GM18505 (cell line): ENCODE data around the gene WDR33.

Experiments
- ATAC-seq: cut with Tn5 transposase; IDR thresholded peaks from one replicate; pipeline ENCODE4 v1.9.1; 2021; ENCODE audit not compliant: unreplicated experiment
- POLR2A ChIP-seq: IDR thresholded peaks from 4 replicates; pipeline ENCODE4 v1.6.1; 2011; ENCODE audit warnings: borderline replicate concordance; ENCODE audit not compliant: insufficient read depth, insufficient read length; ENCODE audit errors: extremely low read depth

The WDR33 gene

GRCh38 chr2:127700527-127701192 lies 110.3 kb downstream of the WDR33 start:
- peak; percentile 60 for ATAC-seq
- TF ChIP-seq POLR2A = no peak

- no peak for ATAC-seq
- no peak for TF ChIP-seq POLR2A
Measured at GRCh38 chr2:127698553-127699355, 112.2 kb downstream of the WDR33 start.

GRCh38 chr2:127697482-127698180 lies 113.3 kb downstream of the WDR33 start:
- no peak for ATAC-seq
- no peak for TF ChIP-seq POLR2A

DNA sequence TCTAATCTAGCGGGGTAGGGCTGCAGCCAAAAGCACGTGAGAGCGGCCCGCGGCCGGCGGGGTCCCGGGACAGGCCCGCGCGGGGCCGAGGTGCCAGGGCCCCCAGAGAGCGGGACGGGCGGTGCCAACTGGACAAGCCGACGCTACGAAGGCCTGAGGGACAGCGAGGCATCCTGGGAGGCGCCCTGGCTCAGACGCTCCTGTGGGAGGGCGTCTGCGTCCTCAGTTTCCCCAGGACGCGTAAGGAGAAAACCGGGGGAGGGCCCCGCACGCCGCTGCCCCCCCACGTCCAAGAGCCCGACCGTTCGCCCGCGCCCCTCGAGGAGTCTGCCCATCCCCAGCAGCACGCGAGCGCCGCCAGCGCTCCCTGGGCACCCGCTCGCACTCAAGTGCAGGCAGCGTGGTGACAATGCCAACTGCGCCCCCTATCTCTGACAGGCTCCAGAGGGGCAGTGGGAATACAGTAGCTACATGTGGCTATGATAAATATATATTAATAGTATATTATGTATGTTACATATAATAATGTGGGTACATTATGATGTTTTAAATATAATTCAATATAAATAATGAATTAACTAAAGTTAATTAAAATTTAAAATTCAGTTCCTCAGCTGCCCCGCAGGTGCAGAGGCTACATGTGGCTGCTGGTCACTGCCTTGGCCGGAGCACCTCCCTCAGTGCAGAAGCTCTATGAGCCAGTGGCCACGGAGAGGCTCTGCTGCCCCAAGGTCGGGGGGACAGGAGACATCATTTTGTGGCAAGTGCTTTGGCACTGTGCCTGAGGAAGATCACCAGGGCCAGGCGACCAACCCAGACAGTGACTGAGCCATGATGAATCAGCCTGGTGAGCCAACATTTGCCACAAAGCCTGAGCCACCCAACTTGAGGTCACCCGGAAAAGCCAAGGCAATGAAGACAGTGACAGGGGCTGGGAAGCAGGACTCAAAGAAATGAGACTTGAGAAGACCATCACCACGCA lies 115.2 kb downstream of the WDR33 start:
- TF ChIP-seq POLR2A = no peak
- no peak for ATAC-seq

- ATAC-seq = no peak
- no peak for TF ChIP-seq POLR2A
Measured at GRCh38 chr2:127694986-127695385, 116.0 kb downstream of the WDR33 start.

DNA sequence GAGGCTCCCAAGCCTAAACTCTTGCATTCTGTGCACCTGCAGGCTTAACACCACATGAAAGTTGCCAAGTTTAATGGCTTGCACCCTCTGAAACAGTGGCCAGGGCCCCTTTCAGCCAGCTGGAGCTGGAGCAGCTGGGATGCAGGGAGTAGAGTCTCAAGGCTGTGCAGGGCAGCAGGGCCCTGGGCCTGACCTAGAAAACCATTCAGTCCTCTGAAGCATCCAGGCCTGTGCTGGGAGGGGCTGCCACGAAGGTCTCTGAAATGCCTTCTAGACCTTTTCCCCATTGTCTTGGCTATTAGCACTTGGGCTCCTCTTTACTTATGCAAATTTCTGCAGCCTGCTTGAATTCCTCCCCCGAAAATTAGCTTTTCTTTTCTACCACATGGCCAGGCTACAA lies 120.3 kb downstream of the WDR33 start:
- no peak for TF ChIP-seq POLR2A
- ATAC-seq = no peak

DNA sequence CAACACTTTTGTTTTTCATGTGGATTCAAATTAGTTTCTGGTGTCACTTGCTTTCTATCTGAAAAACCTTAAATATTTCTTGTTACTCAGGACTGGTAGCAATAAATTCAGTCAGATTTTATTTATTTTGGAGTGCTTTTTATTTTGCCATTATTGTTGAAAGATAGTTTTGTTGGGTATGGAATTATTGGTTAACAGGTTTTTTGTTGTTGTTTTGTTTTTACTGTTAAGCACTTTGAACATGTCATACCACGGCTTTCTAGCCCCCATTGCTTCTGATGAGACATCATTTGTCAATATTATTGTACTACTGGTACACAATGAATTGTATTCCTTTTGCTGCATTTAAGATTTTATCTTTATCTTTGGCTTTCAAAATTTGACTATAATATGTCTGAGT lies 122.6 kb downstream of the WDR33 start:
- TF ChIP-seq POLR2A = no peak

GRCh38 chr2:127685410-127686080 lies 125.4 kb downstream of the WDR33 start:
- no peak for TF ChIP-seq POLR2A
- no peak for ATAC-seq

More for the DNA sequence above, 122.6 kb downstream of the WDR33 start:
- ATAC-seq = no peak

DNA sequence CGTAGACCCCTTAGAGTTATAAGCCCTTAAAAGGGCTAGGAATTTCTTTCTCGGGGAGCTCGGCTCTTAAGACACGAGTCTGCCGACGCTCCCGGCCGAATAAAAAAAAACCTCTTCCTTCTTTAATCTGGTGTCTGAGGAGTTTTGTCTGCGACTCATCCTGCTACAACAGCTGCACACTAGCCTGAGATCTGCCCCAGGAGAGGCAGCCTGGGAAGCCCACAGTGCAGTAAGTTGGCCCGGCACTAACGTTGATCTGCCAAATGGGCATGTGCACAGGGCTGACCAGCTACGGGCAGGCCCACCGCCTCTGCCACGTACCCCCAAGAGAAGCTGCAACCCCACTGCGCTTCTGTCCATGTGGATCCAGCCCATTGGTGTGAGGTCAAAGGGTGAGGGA lies 127.2 kb downstream of the WDR33 start:
- ATAC-seq = no peak
- TF ChIP-seq POLR2A = no peak

- TF ChIP-seq POLR2A = no peak
- ATAC-seq = no peak
Measured at GRCh38 chr2:127683056-127683455, 127.9 kb downstream of the WDR33 start.

DNA sequence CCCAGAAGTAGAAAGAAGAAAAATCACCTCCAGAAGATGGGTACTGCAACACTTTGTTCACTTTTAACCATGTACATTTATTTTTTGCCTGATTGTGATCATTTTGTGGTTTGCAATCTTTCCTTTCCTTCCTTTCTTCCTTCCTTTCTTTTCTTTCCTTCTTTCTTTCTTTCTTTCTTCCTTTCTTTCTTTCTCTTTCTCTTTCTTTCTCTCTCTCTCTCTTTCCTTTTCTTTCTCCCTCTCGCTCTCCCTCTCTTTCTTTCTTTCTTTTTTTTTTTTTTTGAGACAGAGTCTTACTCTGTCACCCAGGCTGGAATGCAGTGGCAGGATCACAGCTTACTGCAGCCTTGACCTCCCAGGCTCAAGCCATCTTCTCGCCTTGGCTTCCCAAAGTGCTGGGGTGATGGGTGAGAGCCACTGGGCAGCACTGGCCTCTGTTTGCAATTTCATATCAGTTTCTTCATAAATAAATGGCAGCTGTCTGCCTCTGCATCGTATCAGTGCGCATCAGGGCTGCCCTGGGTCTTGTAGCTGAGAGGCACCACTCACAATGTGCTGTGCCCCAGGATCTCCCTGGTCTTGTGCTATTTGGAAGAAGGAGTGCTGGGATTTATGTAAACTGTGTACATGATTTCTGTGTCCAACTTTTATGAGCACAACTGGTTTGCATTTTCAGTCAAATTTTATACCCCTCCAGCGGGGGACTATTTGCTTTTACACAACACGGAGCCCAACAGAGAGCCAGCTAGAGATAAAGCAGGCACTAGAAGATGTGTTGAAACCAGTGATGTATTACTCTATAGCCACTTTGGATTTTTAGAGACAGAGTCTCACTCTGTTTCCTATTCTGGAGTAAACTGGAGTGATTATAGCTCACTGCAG lies 128.8 kb downstream of the WDR33 start:
- no peak for TF ChIP-seq POLR2A
- no peak for ATAC-seq

- no peak for TF ChIP-seq POLR2A
- no peak for ATAC-seq
Measured at GRCh38 chr2:127681288-127681804, 129.6 kb downstream of the WDR33 start.
